ENCODE data around the gene FGF2.

GRCh38 chr4:122822466-122822865, 4.2 kb upstream of the FGF2 start:
- TF ChIP-seq, protein P1, sequence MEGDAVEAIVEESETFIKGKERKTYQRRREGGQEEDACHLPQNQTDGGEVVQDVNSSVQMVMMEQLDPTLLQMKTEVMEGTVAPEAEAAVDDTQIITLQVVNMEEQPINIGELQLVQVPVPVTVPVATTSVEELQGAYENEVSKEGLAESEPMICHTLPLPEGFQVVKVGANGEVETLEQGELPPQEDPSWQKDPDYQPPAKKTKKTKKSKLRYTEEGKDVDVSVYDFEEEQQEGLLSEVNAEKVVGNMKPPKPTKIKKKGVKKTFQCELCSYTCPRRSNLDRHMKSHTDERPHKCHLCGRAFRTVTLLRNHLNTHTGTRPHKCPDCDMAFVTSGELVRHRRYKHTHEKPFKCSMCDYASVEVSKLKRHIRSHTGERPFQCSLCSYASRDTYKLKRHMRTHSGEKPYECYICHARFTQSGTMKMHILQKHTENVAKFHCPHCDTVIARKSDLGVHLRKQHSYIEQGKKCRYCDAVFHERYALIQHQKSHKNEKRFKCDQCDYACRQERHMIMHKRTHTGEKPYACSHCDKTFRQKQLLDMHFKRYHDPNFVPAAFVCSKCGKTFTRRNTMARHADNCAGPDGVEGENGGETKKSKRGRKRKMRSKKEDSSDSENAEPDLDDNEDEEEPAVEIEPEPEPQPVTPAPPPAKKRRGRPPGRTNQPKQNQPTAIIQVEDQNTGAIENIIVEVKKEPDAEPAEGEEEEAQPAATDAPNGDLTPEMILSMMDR (IDR thresholded peaks at IDR 0.05; ENCODE audit: insufficient read depth, low read length): no peak
- TF ChIP-seq GABPA (IDR thresholded peaks at IDR 0.05; ENCODE audit: low read depth): no peak

Measured in HL-60 (cell line).